ENCODE measurements around the gene APP.
"Not testable (repeated sequence)": the region's sequence is repeated elsewhere in the genome, so short reads cannot be mapped to it uniquely, and the experiment has no call there.

The APP gene

DNA sequence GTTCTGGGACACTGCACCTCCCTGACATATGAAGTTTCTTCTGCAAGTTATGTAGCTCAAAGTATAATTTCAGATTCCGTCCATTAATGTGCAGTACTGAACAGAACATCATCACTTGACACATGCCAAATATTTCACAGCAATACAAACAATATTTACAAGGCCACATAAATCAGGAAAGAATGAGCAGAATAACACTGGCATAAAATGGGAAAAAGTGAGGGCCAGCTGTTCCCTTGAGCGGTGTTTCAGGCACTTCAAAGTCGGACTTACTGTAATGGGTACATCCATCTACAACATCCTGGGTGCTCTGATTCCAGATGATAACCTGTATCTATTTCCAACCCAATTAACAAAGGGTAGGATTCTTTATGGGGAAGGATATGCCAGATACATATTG, 217.4 kb downstream of the APP start:
- in situ Hi-C loops (cut with MboI; ENCODE audit: low sequenced_read_pairs), result no loop called here

DNA sequence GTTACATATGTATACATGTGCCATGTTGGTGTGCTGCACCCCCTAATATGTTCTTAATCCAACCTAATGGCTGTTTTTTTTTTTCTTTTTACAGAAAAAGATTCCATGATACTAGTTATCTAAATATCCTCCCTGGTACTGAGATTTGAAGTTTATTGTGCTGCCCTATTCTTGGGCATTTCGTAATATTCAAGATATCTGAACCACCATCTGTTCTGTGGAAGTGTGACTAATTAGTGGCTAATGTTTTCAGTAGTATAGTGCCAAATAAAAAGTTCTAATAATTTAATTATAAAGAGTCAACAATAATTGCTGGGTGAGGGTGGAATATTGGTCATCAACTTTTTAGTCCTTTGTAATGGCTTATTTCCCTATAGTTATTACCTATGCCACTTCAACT, 218.3 kb downstream of the APP start:
- in situ Hi-C loops (cut with MboI; ENCODE audit: low sequenced_read_pairs), result no loop called here

DNA sequence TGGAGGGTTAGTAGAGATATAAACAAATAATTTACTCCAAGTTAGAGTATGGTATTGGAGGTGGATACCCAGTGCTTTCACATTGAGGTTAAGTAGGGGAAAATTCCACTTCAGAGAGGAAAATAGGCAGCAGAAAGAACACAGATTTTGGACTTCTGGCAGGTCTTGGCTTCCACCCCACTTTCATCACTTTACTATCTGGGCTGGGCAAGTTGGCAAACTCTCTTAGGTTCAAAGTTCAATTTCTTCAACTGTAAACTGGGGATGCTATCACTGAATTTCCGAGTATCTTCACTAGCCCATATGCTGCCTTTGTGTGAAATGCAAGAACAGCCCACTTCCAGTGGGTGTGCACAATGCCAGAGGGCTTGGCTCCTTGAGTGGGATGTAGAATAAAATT, 220.9 kb downstream of the APP start:
- in situ Hi-C loops (cut with MboI; ENCODE audit: low sequenced_read_pairs), result no loop called here

DNA sequence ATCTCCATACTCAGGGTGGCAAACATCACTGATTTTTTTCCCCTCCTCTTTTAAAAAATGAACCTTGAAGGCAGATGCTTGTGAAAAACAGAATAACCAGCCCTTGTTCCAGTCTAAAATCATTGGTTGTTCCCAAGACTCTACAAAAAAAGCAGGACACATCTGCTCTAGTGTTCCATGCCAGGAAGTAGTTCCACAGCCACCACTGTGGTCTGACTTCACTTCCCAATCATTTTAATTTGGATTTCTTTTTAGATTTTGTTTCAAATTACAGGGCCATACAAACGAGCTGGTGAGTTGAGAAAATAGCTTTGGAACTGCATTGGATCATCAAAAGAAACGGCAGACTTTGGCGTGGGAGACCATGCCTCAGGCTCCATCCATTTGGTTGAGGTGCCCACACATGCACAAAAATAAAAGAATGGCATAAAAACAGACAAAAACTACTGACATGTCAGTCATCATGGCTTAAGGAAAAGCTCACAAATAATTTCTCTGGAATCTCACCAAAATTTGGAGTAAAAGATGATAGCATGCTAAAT, 225.8 kb downstream of the APP start:
- in situ Hi-C loops (cut with MboI; ENCODE audit: low sequenced_read_pairs), result no loop called here

DNA sequence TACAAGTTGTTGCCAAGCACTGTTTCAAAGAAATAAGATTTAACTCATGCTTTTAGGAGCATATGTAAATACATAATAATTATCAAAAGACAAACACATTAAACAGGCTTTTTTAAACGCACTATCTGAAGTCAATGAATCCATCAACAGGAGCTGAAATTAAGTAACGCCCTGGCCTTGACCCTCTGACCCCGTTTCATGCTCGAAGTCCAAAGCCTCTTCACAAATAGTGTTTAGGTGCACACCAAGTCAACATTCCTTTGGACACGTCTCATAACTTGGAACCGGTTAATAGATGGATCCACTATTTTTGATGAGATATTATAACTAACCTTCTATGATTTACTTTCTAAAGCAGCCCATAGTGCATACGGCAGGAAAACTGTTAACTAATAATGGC, 226.5 kb downstream of the APP start:
- in situ Hi-C loops (cut with MboI; ENCODE audit: low sequenced_read_pairs), result no loop called here

DNA sequence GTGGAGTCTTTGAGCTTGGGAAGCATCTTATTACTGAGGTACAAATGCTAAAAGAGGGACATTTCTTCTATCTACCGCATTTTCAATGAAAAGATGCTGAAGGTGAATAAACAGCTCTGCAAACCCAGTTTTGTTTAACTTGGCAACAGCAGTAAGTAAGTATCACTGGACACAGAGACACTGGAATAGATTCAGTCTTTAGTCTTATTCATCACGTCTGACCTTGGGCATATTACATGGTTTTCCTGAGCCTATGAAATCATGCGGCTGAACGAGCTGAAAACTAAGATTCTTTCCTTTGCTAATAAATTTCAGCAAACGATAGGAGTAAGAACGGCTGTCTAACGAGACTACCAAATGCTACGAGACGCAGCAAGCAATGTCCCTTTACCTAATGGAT, 228.4 kb downstream of the APP start:
- in situ Hi-C loops (cut with MboI; ENCODE audit: low sequenced_read_pairs), result no loop called here

DNA sequence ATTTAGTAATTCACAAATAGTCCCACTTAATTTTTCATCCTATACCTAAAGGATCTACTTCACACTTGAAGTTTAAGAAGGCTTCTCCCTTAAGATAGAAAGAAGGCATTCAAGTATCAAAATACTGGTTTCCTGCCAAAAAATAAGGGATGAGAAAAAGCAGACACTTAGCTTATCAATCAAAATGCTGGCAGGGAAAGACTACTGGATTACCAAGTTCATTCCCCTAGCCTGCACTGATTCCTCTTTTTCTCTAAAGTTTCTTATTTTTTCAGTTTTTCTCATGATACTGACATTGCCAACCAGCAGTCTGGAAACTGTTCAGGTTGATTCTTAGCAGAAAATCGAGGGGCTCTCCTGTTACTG, 231.2 kb downstream of the APP start:
- in situ Hi-C loops (cut with MboI; ENCODE audit: low sequenced_read_pairs), result no loop called here

DNA sequence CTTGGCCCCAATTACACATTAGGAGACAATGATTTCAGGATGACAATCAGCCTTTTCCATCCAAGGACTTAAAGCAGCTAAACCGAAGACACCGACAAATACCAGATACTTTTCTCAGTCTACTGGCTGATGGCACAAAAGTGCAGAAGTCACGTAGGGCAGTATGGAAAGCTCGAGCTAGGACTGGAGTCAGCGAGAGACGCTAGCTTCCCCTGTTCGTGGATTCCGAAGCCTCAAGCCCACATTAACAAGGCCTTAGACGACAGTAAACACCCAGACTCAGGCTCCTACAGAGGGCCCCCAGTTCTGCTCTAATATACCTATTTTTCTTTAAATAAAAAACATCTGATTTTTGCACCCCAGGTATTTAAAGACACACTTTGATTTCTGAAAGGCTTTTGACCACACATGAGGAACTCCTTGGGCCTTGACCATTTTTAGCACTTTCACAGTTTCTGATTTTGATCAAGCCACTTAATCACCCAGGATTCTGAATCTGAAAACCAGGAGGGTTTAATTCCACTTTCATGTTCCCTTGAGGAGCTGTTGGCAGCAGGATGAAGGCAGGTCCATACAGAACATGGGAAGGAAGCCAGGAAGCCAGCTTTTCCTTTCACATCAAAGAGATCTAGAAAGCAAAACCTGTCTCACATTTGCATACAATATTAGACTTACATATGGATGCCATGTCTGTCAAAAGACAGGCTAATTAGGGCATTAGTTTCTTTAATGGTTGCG, 231.7 kb downstream of the APP start:
- in situ Hi-C loops (cut with MboI; ENCODE audit: low sequenced_read_pairs), result no loop called here

DNA sequence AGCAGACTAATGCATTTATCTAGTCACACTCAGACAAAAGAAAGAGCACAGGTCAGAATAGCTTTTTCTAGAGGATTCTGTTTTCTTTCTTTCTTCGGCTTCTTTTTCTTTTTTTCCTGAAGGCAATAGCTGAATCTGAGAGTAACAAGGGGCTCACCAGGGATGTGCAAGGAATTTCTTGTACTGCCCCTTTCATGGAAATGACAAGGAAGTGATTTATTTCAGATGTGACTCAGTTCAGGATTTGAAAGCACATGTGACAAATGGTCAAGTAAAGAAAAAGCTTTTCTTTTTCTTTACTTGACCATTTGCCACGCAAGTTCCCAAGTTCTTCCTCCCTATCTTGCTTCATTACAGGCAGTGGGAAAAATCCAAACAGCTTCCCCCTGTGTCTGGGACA, 233.8 kb downstream of the APP start:
- in situ Hi-C loops (cut with MboI; ENCODE audit: low sequenced_read_pairs), result no loop called here

DNA sequence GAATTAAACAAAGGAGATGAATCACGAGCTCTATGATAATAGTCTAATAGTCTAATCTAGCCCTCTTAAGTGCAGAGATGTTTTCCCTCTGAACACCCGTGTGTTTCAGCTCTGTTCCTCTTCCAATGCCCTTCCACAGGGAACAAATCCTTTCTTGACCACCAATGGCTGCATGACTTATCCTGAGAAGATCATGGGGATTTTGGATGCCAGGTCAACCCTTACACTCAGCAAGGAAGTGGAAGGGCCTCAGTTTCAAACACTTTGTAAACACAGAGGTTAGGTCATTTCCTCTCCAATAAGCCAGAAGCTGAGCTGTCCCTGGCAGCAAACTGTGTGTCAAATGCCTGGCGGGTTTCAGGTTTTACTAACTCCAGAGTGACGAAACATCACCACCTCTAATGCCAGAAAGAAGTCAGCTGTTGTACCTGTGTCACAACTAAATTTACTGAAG, 235.8 kb downstream of the APP start:
- in situ Hi-C loops (cut with MboI; ENCODE audit: low sequenced_read_pairs), result no loop called here

DNA sequence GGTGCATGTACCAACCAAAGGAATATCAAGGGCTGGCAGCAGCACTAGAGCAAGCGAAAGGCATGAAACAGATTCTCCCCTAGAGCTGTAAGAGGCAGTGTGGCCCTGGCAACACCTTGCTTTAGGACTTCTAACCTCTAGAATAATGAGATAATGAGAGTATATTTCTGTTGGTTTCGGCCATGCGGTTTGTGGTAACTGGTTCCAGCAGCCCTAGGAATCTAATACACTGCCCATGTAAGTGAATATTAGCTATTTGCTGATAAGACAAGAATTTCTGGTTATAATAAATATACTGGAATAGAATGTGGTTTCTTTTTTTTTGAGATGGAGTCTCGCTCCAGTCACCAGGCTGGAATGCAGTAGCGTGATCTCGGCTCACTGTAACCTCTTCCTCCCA, 236.4 kb downstream of the APP start:
- in situ Hi-C loops (cut with MboI; ENCODE audit: low sequenced_read_pairs), result no loop called here

DNA sequence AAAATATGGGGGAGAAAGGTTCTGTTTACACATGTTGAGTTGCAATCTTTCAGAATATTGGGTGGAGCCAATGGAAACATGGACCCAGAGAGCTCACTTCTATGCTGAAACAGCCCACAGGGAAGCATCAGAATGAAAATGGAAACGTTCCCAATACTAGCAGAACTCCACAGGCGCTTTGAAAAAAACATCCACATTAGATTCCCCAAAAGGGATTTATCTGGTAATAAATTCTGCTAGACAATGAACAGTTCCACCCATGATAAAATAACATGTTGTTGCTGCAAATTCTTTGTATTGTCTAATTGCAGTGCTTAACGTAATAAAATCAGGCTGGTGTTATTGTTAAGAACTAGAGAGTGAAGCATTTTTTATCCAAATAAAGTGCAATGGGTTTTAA, 238.8 kb downstream of the APP start:
- in situ Hi-C loops (cut with MboI; ENCODE audit: low sequenced_read_pairs), result no loop called here

DNA sequence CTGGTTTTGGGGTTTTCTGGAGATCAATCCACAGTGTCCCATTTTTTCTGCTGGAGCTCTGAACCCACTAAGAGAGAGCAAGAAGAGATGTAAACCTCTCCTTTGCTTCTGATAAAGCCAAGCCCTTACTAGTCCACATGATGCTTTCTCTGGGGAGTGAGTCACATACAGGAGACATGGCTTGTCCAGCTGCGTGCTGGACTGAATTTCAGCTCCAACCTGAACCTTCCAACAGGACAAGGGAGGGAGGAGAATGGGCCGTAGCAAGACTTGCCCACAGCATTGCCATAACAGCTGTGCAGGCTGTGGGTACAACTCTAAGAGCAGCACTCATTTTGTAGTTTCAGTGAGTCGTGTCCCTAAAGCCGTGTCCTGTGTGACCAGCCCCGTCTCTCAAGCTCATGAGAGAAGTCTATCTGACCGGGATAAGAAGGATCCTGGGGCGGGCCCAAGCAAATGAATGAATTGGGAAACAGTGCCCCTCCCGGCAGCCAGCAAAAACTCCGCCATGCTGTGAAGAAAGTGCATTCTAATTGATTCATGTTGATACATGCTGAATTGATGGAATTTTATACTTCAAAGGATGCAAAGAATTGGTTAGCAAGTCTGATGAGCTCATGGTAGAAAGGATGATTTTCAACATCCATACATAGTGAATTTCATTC, 240.6 kb downstream of the APP start:
- in situ Hi-C loops (cut with MboI; ENCODE audit: low sequenced_read_pairs), result no loop called here

DNA sequence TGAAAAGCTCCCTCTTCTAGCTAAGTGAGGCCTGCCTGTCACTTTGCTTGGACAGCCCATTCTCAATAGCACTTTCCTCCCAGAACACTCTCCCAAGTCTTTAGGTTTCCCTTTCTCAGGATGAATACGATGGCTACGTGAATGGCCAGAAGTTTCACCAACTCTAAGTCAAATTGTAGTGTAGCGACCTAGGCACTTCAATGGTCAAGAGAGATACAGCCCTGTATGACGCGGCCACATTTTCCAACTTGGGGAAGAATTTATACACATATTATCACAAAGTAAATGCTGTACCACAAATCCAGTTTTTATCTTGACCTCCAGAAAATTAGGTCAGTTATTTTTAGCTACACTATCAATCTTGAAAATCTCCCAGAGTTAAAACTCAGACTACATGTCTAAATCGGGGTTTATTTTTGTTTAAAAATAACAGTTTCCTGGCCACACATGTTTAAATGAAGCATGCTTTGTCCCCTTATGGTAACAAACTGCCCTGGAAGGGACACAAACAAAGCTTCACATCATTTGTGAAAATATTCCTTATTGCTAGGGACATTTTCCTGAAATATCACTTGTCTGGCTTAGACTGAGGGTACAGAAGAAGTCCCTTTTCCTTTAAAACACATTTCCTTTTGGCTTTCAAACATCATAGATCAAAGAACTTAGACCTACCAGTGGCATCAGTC, 243.2 kb downstream of the APP start:
- in situ Hi-C loops (cut with MboI; ENCODE audit: low sequenced_read_pairs), result no loop called here

DNA sequence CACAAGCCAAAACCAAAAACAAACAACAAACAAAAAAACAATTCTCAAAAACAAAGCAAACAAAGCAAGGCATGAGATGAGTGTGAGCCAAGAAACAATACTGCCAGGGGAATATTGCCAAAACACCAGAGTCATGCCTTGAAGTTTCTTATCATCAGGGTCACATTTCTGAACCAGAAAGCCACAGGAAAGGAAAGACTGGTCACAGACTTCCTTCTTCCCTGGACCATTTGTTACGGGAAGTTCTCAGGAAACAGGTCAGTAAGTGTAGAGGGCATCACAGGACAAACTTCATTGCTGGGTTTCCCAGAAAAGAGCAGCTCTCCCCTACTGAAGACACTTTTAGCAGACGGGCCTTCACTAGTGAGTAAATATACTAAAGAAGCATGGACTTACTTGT, 244.6 kb downstream of the APP start:
- in situ Hi-C loops (cut with MboI; ENCODE audit: low sequenced_read_pairs), result no loop called here

DNA sequence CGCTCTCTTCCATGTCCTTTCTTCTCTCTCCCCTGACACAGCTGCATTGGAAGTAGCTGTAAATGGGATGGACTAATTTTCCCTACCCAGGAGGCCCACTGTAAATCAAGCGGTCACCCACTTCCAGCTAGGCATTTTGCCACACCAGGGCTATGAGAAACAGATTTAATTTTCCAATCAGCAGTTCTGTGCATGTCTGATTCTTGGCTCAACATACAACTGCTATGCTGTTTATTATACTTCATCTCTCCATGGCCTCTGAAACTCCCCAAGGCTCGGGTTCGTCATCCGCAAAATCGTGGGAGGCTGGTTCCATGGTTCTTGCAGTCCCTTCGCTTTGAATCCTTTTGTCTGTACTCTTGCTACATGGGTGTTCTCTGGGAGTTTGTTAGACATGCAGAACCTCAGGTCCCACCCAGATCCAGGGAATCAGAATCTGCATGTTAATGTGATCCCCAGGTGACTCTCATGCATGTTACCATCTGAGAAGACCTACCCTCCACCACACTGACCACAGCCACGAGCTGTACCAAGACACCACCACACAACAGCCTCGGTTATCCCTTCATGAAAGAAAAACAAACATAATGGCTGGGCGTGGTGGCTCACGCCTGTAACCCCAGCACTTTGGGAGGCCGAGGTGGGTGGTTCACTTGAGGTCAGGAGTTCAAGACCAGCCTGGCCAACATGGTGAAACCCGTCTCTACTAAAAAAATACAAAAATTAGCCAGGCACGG, 245.3 kb downstream of the APP start:
- in situ Hi-C loops (cut with MboI; ENCODE audit: low sequenced_read_pairs), result no loop called here

DNA sequence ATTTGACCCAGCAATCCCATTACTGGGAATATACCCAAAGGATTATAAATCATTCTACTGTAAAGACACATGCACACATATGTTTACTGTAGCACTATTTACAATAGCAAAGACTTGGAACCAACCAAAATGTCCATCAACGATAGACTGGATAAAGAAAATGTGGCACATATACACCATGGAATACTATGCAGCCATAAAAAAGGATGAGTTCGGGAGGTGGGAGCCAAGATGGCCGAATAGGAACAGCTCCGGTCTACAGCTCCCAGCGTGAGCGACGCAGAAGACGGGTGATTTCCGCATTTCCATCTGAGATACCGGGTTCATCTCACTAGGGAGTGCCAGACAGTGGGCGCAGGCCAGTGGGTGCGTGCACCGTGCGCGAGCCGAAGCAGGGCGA, 252.4 kb downstream of the APP start:
- in situ Hi-C loops (cut with MboI; ENCODE audit: low sequenced_read_pairs), result not testable (repeated sequence)

DNA sequence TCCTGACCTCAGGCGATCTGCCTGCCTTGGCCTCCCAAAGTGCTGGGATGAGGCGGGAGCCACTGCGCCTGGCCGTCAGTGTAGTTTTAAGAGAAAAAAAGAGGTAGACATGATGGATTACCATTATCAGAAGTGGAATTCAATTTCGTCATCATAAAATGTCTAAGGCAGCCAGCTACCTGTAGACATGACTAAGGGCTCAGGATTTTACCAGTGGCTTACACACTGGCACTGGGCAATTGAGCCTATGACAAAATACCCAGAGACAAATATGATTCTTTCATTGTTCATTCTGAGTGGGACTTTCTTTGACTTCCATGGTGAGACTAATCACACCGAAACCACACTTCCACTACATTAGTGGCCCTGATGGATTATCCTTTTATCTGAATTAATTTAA, 254.3 kb downstream of the APP start:
- in situ Hi-C loops (cut with MboI; ENCODE audit: low sequenced_read_pairs), result no loop called here

DNA sequence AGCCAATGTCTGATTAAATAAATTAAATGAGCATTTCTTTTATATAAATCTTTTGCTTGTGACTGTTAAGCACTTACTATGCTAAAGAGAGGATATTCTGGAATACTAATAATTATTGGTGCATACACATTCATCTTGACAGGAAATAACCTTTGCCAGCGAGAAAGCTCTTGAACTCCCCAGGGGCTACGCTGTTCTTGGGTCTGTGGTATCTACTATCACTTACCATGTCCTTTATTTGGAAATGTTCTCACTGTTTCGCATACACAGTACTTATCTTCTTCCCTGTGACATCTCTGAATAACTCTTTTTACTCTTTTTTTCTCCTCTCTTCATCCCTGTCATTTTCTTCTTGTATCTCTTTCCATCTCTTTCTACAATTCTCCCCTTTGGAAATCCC, 257.1 kb downstream of the APP start:
- in situ Hi-C loops (cut with MboI; ENCODE audit: low sequenced_read_pairs), result no loop called here

DNA sequence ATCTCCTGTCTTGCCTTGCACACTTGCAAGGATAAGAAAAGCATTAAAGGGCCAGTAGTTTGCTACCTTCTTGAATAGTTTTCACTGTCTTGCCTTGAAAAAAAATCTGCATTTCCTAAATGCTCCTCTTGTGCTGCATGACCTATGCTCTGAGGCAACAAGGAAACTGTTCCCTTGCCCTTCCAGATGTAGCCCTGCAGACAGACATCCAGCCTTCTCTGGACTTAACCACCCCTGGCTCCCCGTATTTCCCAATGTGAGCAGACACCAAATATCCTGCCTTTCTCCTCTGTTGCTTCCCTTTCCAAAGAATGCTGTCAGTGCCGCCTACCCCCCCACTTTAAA, 258.2 kb downstream of the APP start:
- in situ Hi-C loops (cut with MboI; ENCODE audit: low sequenced_read_pairs), result no loop called here

DNA sequence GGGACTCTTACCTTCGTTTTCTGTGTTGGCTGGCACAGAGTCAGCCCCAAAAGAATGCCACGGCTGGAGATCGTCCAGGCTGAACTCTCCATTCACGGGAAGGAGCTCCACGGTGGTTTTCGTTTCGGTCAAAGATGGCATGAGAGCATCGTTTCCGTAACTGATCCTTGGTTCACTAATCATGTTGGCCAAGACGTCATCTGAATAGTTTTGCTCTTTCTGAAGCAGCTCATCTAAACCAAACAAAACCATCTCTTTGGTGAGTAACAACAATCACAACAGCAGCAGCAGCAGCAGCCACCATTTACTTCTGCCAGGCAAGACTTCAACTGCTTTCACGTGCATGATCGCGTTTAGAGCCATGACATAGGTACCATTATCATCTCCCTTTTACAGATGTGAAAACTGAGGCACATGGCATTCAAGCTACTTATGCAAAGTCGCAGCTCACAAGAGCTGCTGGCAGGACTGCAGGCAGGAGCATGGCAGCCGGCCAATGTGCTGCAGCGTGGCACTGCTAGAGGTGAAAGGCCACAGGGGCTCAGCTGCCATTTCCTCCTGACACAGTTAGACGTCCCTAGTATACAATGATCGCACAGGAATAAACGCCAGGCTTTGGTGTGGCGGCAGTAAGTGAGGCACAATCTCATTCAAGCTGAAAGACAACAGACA, 258.7 kb downstream of the APP start:
- in situ Hi-C loops (cut with MboI; ENCODE audit: low sequenced_read_pairs), result no loop called here

Data from hTERT RPE-1 (cell line).